Activated CD4-positive, CD25-positive, alpha-beta regulatory T cell treated with anti-CD3 and anti-CD28 coated beads, Interleukin-2, amount 50 U/mL, for 24 hours (primary cell): ENCODE measurements around the gene KCNC3.
"Not testable (repeated sequence)": the region's sequence is repeated elsewhere in the genome, so short reads cannot be mapped to it uniquely, and the experiment has no call there.

Experiments used
- ATAC-seq, 2 donors: fragments of 150-1000 bp; cut with Tn5 transposase; one replicate each; pipeline ENCODE4 v1.10.0; 2021; ENCODE audit warnings: mild to moderate bottlenecking in 1 of 2, moderate library complexity in 1 of 2

Gene KCNC3

GRCh38 chr19:50353487-50353880 lies 24.3 kb upstream of the KCNC3 start:
- ATAC-seq, result not testable (repeated sequence)

GRCh38 chr19:50352242-50352641 lies 23.1 kb upstream of the KCNC3 start:
- no peak for ATAC-seq

GRCh38 chr19:50349277-50350057 lies 20.3 kb upstream of the KCNC3 start:
- ATAC-seq, result no peak

- ATAC-seq, result peak; percentile 94
Observed at GRCh38 chr19:50347089-50347581, 18.0 kb upstream of the KCNC3 start.

- ATAC-seq, result no peak
Observed at GRCh38 chr19:50344661-50345318, 15.6 kb upstream of the KCNC3 start.

- ATAC-seq, result peak; percentile 59
Observed at GRCh38 chr19:50341091-50341564, 12.0 kb upstream of the KCNC3 start.

GRCh38 chr19:50340331-50340730 lies 11.2 kb upstream of the KCNC3 start:
- ATAC-seq, result no peak

- not testable (repeated sequence) for ATAC-seq
Observed at GRCh38 chr19:50337031-50337430, 7.9 kb upstream of the KCNC3 start.

GRCh38 chr19:50334741-50335421 lies 5.7 kb upstream of the KCNC3 start:
- no peak for ATAC-seq

- ATAC-seq, result peak; percentile 4 to 5
Observed at GRCh38 chr19:50333737-50334617, 4.8 kb upstream of the KCNC3 start.

GRCh38 chr19:50333235-50333736 lies 4.1 kb upstream of the KCNC3 start:
- ATAC-seq, result peak; percentile 61 to 63

- ATAC-seq, result no peak
Observed at GRCh38 chr19:50332244-50333038, 3.3 kb upstream of the KCNC3 start.

GRCh38 chr19:50331994-50332243 lies 2.7 kb upstream of the KCNC3 start:
- ATAC-seq, result no peak

GRCh38 chr19:50331221-50331993 lies 2.2 kb upstream of the KCNC3 start:
- no peak for ATAC-seq

- peak; percentile 29 to 33 for ATAC-seq
Observed at GRCh38 chr19:50330365-50331078, 1.3 kb upstream of the KCNC3 start.

- not testable (repeated sequence) for ATAC-seq
Observed at GRCh38 chr19:50329926-50330294, 733 bp upstream of the KCNC3 start.

GRCh38 chr19:50328873-50329145 lies 368 bp downstream of the KCNC3 start:
- peak; percentile 30 to 31 for ATAC-seq

- ATAC-seq, result no peak
Observed at GRCh38 chr19:50328224-50328872, 829 bp downstream of the KCNC3 start.

GRCh38 chr19:50327461-50328223 lies 1.5 kb downstream of the KCNC3 start:
- ATAC-seq, result no peak
